GM06990 (cell line): ENCODE measurements around the gene SIM2.

ENCODE experiments used
- DNase-seq: peaks from one replicate; pipeline ENCODE4 v3.0.0-alpha.2; 2011; ENCODE audit not compliant: insufficient read length; ENCODE audit errors: extremely low read depth
- H3K27me3 ChIP-seq: replicated peaks from 2 replicates; pipeline ENCODE4 v1.6.0; 2011; ENCODE audit warnings: low read length; ENCODE audit not compliant: control insufficient read depth, insufficient read depth
- H3K36me3 ChIP-seq: 2 replicates; pipeline ENCODE4 v1.5.1; 2011; ENCODE audit warnings: low read length; ENCODE audit not compliant: control insufficient read depth, insufficient read depth
- H3K4me3 ChIP-seq: replicated peaks from 2 replicates; pipeline ENCODE4 v1.5.1; 2011; ENCODE audit warnings: low read depth, mild to moderate bottlenecking, control low read depth, low read length
- CTCF ChIP-seq: IDR thresholded peaks from 2 replicates; pipeline ENCODE4 v1.5.1; 2011; ENCODE audit warnings: low read length, control low read depth, mild to moderate bottlenecking, inconsistent platforms; ENCODE audit not compliant: insufficient read depth, poor library complexity, severe bottlenecking

The SIM2 gene

GRCh38 chr21:36735724-36736320, 36.9 kb downstream of the SIM2 start:
- DNase-seq, result no peak
- no peaks in the 10 kb centered on the region for H3K36me3 ChIP-seq
- H3K27me3 ChIP-seq, result no peaks in the 10 kb centered on the region; the same call in 1 of the 2 replicates
- no peak for TF ChIP-seq CTCF
- no peak overlapping the region for H3K4me3 ChIP-seq

DNA sequence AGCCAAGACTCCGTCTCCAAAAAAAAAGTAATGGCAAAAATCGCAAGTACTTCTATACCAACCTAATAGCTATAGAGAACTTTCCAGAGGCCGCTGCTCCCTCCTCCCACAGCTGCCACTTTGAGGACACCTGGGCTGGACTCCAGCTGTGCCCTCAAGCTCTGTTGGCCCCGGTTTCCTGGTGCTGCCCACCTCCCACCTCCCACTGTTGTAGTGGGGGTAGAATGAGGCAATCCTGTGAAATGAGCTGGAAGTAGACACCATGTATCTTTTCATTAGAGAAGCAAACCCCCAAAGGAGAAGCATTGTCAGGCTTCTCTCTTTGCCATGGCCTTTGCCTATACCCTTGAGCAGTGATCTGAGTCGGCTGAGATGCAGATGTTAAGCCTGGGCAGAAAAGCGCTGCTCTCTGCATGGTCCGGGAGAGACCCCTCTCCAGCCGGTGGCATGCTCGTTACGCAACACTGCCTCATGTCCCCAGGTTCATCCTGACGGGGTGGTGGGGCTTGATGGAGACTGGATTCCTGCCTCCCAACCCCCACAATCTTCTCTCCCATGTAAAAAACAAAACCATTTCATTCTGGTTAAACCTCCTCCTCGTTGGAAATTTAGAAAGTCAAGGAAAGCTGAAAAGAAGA, 39.7 kb downstream of the SIM2 start:
- Histone ChIP-seq H3K27me3 (no peaks in the 10 kb centered on the region), H3K36me3 (no peaks in the 10 kb centered on the region), H3K4me3 (no peak overlapping the region)
- no peak for DNase-seq
- TF ChIP-seq CTCF, result no peak

- H3K36me3 ChIP-seq, result no peaks in the 10 kb centered on the region
- no peak overlapping the region for H3K4me3 ChIP-seq
- TF ChIP-seq CTCF, result no peak
- DNase-seq, result no peak
- H3K27me3 ChIP-seq, result no peaks in the 10 kb centered on the region; the same call in 1 of the 2 replicates
Measured at GRCh38 chr21:36741506-36741905, 42.6 kb downstream of the SIM2 start.

GRCh38 chr21:36743008-36743407, 44.1 kb downstream of the SIM2 start:
- H3K36me3 ChIP-seq, result no peaks in the 10 kb centered on the region
- no peak for TF ChIP-seq CTCF
- H3K4me3 ChIP-seq, result no peak overlapping the region
- no peaks in the 10 kb centered on the region; the same call in 1 of the 2 replicates for H3K27me3 ChIP-seq
- DNase-seq, result no peak

- TF ChIP-seq CTCF, result no peak
- DNase-seq, result no peak
Measured at GRCh38 chr21:36743446-36743845, 44.5 kb downstream of the SIM2 start.

More at GRCh38 chr21:36743446-36743845, 44.5 kb downstream of the SIM2 start:
- no peak overlapping the region for H3K4me3 ChIP-seq
- no peaks in the 10 kb centered on the region for H3K36me3 ChIP-seq
- no peaks in the 10 kb centered on the region; the same call in none of the 2 replicates for H3K27me3 ChIP-seq
